A549 (cell line): ENCODE data around the gene HNRNPUL1.

Experiments
- CBX8 ChIP-seq: fragments of 200-600 bp; sonication (generic); IDR thresholded peaks from 2 replicates; pipeline ENCODE4 v1.6.1; 2016
- CHD2 ChIP-seq: fragments of 150-350 bp; IDR thresholded peaks from 2 replicates; pipeline ENCODE4 v1.6.1; 2014; ENCODE audit warnings: low read length; ENCODE audit not compliant: partially characterized antibody
- EP300 ChIP-seq, 2 experiments: fragments of >200 bp; sonication (Bioruptor Twin); formaldehyde crosslinking; IDR thresholded peaks; 2 replicates in 1 of 2; 3 replicates in 1 of 2; pipeline ENCODE4 v1.6.1; 2016 to 2017
- HDAC2 ChIP-seq: fragments of 200-600 bp; sonication (generic); IDR thresholded peaks from 2 replicates; pipeline ENCODE4 v1.6.1; 2016
- JUNB ChIP-seq: fragments of >200 bp; sonication (Bioruptor Twin); formaldehyde crosslinking; IDR thresholded peaks from 2 replicates; pipeline ENCODE4 v1.6.1; 2016
- NR3C1 ChIP-seq: fragments of >200 bp; sonication (Bioruptor Twin); formaldehyde crosslinking; IDR thresholded peaks from 3 replicates; pipeline ENCODE4 v1.6.1; 2017
- RCOR1 ChIP-seq: fragments of 150-350 bp; IDR thresholded peaks from 2 replicates; pipeline ENCODE4 v1.6.1; 2014; ENCODE audit warnings: antibody characterized with exemption, low read length, low read depth
- SMC3 ChIP-seq: fragments of >200 bp; sonication (Bioruptor Twin); formaldehyde crosslinking; IDR thresholded peaks from 3 replicates; pipeline ENCODE4 v1.6.1; 2018; ENCODE audit warnings: inconsistent platforms
- TF ChIP-seq, protein P1 (sequence below): fragments of >200 bp; sonication (Bioruptor Twin); formaldehyde crosslinking; IDR thresholded peaks from 3 replicates; pipeline ENCODE4 v1.5.1; 2016
- TF ChIP-seq, protein P2 (sequence below): fragments of 200-600 bp; sonication (generic); IDR thresholded peaks from 2 replicates; pipeline ENCODE4 v1.6.1; 2016; ENCODE audit warnings: antibody characterized with exemption, mild to moderate bottlenecking, moderate library complexity
- TF ChIP-seq, protein P3 (sequence below): IDR thresholded peaks from 2 replicates; pipeline ENCODE4 v1.6.1; 2012; ENCODE audit warnings: low read depth, borderline replicate concordance
- TF ChIP-seq, protein P4 (sequence below): IDR thresholded peaks from 2 replicates; pipeline ENCODE4 v1.6.1; 2012
- TF ChIP-seq, protein P5 (sequence below): fragments of >200 bp; sonication (Bioruptor Twin); formaldehyde crosslinking; IDR thresholded peaks from 3 replicates; pipeline ENCODE4 v1.6.1; 2016

DNA sequence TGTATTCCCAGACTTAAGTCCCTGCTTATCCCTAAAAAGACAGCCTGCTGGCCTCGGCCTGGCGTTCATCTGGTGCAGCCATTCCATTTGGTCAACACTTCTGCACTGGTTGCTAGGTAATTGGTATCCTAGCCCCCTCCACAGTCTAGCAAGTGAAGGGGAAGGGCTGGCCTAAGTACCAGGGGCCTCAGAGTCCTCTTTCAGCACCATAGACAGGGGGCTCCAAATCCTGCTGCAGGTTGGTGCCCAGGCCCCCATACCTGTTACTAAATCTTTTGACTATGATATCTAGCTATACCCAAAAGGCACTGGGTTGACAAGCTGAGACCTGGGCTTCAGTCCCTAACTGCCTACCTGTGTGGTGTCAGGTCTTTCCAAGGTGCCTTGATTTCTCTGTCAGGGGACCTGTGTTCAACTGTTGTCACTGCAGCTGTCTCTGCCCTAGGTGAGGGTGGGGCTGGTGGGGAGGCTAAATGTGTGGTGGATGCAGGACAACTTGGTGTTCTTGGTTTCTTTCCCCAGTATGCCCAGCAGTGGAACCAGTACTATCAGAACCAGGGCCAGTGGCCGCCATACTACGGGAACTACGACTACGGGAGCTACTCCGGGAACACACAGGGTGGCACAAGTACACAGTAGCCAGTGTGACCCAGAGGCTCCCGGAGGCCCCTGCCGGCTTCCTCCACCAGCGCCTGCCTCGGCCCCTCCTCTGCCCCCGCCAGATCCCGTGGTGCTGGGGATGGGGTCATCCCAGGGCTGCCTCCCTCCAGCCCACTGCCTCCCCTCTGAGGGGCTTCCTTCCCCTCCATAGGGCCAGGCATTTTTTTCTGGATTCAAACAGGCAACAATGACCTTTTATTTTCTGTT lies 42.0 kb downstream of the HNRNPUL1 start:
- TF ChIP-seq, protein P1, sequence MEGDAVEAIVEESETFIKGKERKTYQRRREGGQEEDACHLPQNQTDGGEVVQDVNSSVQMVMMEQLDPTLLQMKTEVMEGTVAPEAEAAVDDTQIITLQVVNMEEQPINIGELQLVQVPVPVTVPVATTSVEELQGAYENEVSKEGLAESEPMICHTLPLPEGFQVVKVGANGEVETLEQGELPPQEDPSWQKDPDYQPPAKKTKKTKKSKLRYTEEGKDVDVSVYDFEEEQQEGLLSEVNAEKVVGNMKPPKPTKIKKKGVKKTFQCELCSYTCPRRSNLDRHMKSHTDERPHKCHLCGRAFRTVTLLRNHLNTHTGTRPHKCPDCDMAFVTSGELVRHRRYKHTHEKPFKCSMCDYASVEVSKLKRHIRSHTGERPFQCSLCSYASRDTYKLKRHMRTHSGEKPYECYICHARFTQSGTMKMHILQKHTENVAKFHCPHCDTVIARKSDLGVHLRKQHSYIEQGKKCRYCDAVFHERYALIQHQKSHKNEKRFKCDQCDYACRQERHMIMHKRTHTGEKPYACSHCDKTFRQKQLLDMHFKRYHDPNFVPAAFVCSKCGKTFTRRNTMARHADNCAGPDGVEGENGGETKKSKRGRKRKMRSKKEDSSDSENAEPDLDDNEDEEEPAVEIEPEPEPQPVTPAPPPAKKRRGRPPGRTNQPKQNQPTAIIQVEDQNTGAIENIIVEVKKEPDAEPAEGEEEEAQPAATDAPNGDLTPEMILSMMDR: no peak
- TF ChIP-seq, protein P2, sequence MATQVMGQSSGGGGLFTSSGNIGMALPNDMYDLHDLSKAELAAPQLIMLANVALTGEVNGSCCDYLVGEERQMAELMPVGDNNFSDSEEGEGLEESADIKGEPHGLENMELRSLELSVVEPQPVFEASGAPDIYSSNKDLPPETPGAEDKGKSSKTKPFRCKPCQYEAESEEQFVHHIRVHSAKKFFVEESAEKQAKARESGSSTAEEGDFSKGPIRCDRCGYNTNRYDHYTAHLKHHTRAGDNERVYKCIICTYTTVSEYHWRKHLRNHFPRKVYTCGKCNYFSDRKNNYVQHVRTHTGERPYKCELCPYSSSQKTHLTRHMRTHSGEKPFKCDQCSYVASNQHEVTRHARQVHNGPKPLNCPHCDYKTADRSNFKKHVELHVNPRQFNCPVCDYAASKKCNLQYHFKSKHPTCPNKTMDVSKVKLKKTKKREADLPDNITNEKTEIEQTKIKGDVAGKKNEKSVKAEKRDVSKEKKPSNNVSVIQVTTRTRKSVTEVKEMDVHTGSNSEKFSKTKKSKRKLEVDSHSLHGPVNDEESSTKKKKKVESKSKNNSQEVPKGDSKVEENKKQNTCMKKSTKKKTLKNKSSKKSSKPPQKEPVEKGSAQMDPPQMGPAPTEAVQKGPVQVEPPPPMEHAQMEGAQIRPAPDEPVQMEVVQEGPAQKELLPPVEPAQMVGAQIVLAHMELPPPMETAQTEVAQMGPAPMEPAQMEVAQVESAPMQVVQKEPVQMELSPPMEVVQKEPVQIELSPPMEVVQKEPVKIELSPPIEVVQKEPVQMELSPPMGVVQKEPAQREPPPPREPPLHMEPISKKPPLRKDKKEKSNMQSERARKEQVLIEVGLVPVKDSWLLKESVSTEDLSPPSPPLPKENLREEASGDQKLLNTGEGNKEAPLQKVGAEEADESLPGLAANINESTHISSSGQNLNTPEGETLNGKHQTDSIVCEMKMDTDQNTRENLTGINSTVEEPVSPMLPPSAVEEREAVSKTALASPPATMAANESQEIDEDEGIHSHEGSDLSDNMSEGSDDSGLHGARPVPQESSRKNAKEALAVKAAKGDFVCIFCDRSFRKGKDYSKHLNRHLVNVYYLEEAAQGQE: peak; percentile 66; the same call in 1 of the 2 replicates
- TF ChIP-seq CHD2: no peak
- TF ChIP-seq RCOR1: no peak
- no peak for TF ChIP-seq CBX8
- no peak for TF ChIP-seq SMC3
- TF ChIP-seq, protein P3, sequence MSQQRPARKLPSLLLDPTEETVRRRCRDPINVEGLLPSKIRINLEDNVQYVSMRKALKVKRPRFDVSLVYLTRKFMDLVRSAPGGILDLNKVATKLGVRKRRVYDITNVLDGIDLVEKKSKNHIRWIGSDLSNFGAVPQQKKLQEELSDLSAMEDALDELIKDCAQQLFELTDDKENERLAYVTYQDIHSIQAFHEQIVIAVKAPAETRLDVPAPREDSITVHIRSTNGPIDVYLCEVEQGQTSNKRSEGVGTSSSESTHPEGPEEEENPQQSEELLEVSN: no peak
- TF ChIP-seq, protein P4, sequence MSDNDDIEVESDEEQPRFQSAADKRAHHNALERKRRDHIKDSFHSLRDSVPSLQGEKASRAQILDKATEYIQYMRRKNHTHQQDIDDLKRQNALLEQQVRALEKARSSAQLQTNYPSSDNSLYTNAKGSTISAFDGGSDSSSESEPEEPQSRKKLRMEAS: no peak
- TF ChIP-seq, protein P5, sequence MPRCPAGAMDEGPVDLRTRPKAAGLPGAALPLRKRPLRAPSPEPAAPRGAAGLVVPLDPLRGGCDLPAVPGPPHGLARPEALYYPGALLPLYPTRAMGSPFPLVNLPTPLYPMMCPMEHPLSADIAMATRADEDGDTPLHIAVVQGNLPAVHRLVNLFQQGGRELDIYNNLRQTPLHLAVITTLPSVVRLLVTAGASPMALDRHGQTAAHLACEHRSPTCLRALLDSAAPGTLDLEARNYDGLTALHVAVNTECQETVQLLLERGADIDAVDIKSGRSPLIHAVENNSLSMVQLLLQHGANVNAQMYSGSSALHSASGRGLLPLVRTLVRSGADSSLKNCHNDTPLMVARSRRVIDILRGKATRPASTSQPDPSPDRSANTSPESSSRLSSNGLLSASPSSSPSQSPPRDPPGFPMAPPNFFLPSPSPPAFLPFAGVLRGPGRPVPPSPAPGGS: no peak
- TF ChIP-seq NR3C1: no peak
- TF ChIP-seq EP300 (IDR thresholded peaks at IDR 0.05): no peak
- TF ChIP-seq JUNB: no peak
- no peak for TF ChIP-seq HDAC2
